GM19463 (cell line): Measurements from ENCODE around the gene IFNA1.
"Not testable (repeated sequence)": the region's sequence is repeated elsewhere in the genome, so short reads cannot be mapped to it uniquely, and the experiment has no call there.

Source experiments
- ATAC-seq: cut with Tn5 transposase; IDR thresholded peaks from one replicate; pipeline ENCODE4 v1.9.1; 2021; ENCODE audit warnings: mild to moderate bottlenecking, moderate library complexity; ENCODE audit not compliant: unreplicated experiment

IFNA1 gene

DNA sequence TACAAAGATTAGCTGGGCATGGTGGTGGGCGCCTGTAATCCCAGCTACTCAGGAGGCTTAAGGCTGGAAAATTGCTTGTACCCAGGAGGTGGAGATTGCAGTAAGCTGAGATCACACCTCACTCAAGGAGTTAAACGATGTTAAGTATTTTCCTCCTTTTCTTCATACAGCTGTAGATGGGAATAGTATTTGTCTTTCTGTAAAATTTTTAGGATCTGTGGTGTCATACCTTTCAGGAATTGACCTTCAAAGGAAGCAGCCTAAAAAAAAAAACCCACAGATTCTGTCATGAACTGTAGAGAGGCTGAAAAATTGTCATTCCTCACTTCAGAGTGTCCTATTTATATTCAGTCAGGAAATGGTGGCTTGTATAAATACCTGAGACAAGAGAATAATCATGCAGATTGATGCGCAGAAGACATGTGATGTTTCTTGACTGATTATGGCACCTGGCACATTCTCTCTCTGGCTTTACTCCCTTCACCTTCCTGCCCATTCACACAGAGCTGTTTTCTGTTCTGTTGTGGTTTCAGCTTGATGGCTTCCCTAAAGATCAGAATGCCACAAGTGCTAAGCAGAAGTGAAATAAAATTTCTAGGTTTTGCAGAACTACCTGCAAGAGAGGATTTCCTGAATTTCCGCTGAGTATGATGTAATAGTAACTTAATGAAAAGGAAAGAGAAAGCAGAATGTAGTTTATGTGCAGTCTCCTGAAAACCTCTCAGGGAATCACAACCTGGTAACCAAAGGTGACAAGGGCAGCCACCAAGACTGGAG is 3.8 kb downstream of the IFNA1 start:
- ATAC-seq: peak; percentile 82

DNA sequence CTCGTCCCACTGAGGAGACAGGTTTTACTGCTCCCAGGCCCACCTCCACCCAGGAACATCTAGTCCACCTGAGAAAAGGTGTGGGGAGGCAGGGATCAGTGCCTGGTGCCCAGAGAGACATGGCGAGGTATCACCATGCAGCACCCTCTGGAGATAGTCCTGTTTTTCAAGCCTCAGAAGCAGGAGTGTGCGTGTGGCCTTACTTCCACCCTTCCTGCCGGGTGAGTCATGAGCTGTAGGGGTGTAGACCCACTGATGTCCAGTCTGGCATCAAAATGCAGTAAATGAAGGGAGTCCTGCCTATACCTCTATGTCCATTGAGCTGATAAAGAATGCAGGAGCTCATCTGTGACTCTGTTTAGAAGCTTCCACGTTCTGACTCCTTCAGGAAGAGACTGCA is 9.1 kb downstream of the IFNA1 start:
- not testable (repeated sequence) for ATAC-seq

DNA sequence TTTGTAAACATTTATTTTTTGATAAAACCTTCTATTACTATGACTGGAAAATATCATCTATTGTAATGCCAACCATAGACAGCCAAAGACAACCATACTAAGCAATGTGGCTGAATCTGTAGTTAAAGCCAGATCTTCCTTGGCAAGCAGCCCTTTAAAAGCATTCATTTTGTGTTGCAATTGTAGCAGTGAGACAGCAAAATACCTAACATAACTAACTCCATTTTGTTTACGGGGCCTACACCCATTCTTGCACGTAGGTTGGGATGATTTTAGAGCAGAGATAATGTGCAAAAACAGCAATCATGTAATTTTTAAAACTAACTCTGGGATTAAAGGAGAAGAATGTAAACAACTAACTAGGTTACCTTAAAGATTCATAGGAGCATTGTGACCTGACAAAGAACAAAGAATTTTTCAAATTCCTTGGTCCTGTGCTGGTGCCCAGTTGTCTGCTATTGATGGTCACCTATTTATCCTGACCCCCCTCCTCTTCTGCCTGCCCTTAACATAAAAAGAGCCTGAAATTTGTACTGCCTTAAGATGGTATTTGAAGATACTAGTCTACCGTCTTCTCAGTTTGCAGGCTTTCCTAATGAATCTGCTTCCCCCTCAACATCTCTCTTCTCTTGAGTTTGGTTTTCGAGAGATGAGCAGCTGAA is 10.6 kb downstream of the IFNA1 start:
- ATAC-seq: no peak

- ATAC-seq: no peak
Observed at GRCh38 chr9:21452681-21453080, 12.4 kb downstream of the IFNA1 start.

DNA sequence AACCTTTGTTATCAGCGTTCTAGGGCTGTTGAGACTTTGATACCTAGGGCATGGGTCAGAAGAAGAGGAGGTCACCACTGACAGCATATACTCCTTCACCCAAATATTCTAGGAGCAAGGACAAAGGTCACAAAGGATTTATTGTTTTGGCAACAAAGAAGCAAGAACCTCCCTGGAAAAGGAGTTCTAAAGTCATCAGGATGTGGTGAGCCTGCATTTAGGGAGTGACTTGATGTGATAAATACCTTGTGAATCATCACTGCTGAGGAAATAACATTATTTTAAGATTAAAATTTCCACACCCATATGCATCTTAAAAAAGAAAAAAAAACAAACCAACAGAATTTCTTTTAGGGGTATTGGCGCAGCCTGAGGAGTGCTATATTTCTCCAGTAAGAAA is 13.9 kb downstream of the IFNA1 start:
- ATAC-seq: no peak

DNA sequence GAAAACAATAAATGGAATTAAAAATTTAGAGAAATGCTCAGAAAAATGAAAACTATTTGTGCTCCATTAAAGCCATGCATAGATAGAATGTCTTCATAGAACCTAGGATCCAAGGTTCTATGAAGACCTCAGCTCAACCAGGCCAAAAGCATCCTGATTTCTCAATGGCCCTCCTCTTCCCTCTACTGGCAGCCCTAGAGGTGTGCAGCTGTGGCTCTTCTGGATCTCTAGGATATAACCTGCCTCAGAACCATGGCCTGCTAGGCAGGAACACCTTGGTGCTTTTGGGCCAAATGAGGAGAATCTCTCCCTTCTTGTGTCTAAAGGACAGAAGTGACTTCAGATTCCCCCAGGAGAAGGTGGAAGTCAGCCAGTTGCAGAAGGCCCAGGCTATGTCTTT is 15.1 kb downstream of the IFNA1 start:
- peak; percentile 97 for ATAC-seq

- no peak for ATAC-seq
Observed at GRCh38 chr9:21461377-21461776, 21.1 kb downstream of the IFNA1 start.

- ATAC-seq: no peak
Observed at GRCh38 chr9:21465138-21465537, 24.9 kb downstream of the IFNA1 start.

DNA sequence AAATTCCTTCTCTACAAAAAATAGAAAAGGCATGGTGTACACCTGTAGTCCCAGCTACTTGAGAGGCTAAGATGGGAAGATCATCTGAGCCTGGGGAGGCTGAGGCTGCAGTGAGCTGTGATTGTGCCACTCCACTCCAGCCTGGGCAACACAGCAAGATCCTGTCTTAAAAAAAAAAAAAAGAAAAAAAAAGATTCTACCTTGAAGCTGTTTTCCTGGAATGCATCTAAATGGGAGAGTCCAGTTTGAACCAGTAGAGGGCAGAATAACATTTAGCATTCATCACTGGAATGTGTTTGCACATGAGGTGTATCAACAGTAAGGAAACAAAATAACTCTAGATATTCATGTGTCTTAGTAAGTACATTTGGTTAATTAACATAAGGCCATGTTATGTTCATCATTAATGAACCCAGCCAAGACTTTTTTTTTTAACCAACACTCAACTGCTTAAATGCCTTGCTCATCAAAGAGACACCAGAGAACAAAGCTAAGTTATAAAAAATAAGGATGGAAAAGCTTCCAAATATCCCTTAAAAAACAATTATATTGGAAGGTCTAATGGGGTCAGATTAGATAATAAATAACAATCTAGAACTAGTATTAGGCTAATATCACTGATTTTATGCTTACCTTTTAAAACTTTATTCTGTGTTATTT is 25.8 kb downstream of the IFNA1 start:
- peak; percentile 53 for ATAC-seq

- ATAC-seq: no peak
Observed at GRCh38 chr9:21470126-21470525, 29.9 kb downstream of the IFNA1 start.

DNA sequence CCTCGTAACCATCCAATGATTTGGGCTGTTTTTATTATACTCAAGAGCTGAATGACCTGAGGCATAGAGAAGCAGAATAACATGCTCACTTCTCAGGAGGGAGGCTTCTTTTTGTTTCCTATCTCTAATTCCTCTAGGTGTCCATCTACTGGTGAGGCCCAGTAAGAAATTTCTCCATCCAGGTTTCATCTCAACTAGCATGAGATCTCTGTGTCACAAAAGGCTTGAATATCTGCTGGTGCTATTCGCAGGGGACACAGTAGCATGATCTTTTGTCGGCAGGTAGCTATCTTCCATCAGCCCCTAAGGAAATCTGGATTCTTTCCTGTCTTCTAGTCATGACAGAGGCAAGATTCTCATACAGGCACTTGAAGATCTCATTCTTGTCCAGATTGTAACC is 33.0 kb downstream of the IFNA1 start:
- no peak for ATAC-seq

DNA sequence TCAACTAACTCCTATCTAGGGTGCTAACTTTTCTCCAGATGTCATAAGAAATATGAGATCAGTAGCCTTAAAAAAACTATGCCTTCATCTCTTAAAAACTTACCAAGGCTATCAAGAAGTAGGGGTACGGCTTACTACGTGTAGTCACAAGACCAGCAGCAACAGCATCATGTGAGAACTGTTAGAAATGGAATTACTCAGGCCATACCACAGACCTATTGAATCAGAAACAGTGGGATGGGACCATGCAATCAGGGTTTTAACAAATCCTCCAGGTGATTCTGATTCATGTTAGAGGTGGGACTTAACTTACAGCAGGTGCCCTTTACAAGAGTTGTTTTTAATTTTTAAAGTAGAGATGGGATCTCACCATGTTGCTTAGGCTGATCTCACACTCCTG is 37.2 kb downstream of the IFNA1 start:
- ATAC-seq: no peak

- no peak for ATAC-seq
Observed at GRCh38 chr9:21479152-21479702, 39.0 kb downstream of the IFNA1 start.

DNA sequence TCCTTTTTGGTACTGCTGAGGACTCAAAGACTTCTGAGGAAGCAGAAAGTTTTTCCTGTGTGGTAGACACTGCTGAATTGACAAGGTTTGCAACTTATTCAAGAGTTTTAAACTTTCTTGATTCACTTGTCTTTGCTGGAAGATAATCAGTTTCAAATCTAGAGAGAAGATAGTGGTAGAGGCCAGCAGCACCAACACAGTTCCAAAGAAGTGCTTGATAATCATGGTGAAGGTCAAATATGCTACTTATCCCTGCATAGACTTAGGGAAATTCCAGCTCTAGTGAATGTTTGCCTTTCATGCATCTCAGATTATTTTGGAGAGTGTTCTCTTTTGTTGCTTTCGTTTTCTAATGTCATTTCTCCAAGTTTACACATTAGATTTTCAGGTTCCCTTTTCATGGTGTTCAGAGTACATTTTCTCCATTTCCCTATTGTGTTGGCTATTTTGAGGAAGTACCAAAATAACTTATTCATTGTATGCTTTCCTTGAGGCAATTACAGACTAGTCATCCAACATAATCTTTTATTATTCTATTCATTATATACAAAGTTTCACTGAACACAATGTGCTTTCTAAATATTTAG is 41.3 kb downstream of the IFNA1 start:
- ATAC-seq: peak; percentile 34

GRCh38 chr9:21482213-21482612 is 42.0 kb downstream of the IFNA1 start, which contains the start of gene IFNE:
Gene IFNE (minus strand): TSS chr9:21482313. CDS start chr9:21481694, 619 bp downstream.
- no peak for ATAC-seq
